Stimulated activated CD4-positive, alpha-beta T cell treated with anti-CD3 and anti-CD28 coated beads, Interleukin-12 subunit alpha, Interleukin-12 subunit beta, amount 100 ng/mL, for 4 hours (primary cell): ENCODE results near the gene CRACDL.

Experiments
- DNase-seq: peaks from one replicate; pipeline ENCODE4 v3.0.0-alpha.2; 2020

CRACDL gene

DNA sequence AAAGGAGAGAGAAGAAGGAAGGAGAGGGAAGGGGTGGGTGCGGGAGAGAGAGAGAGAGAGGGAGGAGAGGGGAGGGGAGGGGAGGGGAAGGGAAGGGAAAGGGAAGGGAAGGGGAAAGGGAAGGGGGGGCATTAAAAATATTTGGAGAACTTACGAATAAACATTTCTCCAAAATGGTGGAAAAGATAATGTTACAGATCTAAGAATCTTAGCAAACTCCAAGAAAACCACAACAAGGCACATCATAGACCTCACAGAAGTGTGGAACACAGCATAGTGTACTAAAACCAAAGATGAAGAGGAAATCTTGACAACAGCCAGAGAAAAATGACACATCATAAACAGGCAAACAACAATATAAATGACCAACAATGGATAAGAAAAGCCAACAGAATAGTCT lies 83.1 kb downstream of the CRACDL start:
- no peak for DNase-seq

GRCh38 chr2:98850074-98850473 lies 86.0 kb downstream of the CRACDL start:
- DNase-seq: no peak

DNA sequence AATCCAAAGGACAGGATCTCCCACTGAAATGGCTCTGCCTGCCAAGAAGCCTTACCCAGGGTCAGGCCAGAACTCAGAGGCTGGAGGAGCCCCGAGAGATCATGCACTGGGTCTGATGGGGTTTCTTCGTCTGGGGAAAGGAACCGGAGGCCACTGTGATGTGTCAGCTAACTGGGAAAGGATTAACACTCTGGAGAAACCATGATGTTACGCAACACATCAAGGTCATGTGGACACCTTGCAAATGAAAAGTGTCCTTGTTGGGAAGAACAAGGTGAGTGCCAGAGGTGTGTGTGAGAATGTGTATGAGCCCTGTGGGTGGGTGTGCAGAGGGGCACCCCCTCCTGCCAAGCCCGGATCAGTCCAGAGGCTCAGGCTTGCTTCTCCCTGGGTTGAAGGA lies 86.9 kb downstream of the CRACDL start:
- no peak for DNase-seq

DNA sequence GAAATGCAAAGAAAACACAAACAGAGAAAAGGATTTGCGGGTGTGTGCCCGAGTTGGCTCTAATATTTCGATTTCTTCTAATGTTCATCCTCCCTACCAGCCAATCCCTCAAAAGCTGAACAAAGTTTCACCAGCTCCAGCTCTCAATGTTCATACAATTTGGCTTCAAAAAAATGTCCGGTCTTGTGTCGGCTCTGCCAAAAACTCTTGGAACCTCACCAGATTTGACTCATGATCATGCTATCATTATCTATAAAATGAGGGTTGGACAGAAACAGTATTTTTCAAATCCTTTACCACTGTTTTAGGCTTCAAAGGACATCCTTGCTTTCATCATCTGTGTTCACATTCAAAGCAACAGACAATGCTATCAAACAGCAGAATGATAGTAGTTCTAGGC lies 88.2 kb downstream of the CRACDL start:
- DNase-seq: no peak

DNA sequence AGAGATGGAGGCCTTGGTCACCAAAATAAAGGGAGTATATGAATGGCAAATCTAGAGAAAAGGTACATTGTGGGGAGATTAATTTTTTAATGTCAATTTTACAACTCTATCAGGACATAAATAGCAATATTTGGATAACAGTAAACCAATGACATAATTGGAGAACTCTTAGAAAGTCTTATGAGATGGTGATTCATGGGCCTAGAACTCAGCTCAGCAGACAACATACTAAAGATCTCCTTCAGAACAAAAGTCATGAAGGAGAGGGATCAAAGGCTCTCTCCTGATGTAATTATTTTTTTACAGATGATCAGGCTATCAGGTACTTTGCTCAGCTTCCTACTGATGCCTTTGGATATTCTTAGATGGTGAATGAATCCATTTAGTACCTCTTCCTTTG lies 90.0 kb downstream of the CRACDL start:
- DNase-seq: no peak

GRCh38 chr2:98842136-98842535 lies 93.9 kb downstream of the CRACDL start:
- no peak for DNase-seq

GRCh38 chr2:98839292-98839691 lies 96.7 kb downstream of the CRACDL start:
- no peak for DNase-seq

GRCh38 chr2:98835831-98836385 lies 100.1 kb downstream of the CRACDL start:
- no peak for DNase-seq

DNA sequence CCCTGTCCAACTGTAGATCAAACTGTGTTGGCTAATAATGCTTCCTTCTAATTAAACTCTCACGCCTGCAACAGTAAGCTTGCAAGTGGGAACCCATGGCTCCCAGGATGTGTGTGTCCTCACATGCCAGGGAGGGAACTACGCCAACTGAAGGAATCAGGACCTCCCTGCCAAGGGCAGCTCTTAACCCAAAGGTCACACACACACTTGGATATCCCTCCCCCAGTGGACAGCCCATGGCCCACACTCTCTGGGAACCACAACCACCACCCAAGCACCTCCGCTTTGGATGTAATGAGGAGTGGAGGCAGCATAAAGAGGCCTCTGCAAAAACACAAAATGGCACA lies 102.1 kb downstream of the CRACDL start:
- no peak for DNase-seq

DNA sequence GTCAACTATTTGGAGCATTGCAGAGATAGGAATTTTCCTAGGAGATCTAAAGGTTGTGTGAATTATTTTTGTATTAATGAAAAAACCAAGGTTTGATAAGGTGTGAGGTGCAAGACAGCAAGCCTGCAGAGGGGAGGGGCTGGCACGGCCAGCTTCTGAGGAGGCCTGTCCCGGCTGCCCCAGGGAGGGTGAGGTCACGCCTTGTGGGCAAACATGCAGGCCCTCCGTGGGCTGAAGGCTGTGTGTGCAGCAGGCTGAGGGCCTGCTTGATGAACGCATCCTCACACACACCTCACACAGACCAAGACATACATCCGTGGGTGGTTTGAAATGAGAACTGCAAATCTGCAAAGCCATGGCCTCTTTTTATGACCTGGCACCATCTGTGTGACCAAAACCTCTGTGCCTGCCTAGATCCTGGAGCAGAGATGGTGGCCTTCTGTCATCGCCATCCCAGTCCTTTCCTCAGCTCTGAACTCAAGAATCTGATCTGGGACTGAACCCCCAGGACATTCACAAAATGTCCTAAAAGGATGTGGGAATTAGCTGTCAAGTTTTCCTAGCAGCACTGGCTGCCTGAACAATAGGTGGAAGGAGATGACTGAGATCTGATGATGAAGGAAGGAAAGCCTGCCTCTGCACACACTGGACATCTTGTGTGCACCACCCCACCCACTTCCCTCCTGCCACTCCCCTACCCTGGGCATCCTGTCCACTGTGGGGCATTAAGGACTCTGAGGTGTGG lies 102.7 kb downstream of the CRACDL start:
- DNase-seq: no peak

DNA sequence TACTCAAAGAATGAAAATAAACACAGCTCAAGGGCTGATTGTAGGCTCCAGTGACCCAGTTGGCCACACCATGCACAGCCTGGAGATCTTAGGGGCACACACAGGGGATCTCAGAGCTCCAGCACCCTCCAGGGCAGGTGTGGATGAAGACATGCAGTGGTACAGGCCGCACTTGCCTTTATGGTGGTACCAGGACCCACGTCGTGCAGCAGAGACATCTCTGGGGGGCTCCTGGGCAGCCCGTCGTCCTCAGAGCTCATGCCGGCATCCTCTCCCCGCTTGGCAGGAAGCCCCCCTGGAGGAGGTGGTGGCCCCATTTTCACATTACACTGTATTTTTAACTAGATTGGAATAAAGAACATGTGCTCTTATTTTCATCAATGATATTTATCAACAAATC lies 103.9 kb downstream of the CRACDL start:
- no peak for DNase-seq

- no peak for DNase-seq
Observed at GRCh38 chr2:98830571-98831145, 105.4 kb downstream of the CRACDL start.

GRCh38 chr2:98829581-98830270 lies 106.3 kb downstream of the CRACDL start:
- no peak for DNase-seq

DNA sequence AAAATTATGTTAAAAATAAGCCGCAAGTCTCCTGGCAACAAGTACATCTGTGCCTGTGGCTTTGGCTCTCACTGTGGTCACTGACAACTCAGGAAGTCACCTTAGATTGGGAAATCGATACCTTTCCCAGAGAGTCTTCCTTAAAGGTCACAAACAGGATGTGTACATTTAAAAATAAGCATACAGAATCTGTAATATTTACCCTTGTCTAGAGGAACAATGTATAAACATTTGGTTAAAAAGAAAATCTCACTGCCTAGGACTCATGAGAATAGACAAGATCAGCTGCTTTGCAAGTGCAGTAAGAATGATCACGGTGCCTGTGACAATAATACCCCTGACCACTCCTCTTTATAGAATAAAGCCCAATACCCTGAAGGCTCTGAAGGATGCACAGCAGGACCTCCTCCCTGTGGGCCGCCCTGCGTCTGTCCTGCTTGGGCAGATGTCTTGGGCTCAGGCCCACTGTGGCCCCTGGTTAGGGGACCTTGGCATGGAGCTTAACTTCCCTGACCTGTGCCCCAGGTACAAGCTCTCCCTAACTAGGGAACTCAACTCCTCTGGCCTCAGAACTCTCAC lies 107.1 kb downstream of the CRACDL start:
- DNase-seq: no peak

DNA sequence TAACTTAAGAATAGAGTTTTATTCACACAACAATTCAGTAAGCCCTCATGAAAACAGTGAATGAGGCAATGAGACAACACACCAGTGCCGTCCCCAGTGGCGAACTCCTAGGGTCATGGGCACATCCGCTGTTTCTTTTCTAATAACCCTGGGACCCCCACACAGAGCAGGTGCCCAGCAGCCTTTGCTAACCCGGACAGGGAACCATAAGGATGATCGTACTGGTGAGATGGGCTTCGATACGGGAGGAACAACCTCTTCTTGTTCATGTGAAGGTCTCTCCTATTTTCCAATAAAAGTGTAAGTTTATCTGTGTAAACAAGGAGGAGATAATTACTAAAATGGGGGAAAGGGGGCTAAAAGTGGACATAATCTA lies 107.7 kb downstream of the CRACDL start:
- no peak for DNase-seq

DNA sequence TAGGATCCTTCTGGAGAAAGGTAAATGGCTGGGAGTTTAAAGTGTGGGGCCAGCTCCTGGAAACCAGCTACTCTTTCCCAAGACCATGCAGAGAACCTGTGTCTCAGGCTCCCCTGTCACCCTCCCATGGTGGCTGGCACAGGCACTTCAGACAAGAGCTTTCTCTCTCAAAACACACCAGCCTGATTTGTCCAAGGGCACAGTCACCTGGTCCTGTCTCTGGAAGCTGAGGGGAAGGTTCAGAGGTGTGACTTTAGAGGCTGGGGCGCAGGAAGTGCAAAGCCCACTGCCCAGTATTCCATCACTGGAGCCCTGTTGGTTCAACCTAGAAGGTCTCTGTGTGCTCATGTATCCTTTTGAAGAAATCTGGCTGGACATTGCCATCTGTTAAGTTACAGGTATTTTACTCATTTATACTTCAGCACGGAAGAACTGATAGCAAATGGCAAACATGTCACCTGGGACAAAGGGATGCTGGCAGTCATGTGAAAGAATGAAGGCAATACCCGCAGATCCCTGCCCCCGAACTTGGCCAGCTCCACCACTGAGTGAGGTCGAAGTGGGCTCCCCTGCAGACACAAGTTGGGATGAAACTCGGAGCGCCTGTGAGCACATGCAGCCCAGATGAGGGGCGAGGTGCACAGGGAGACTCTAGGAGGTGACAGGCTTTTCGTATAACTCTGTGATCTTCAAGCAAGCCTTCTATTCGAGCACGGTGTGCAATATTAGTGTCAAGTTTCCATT lies 108.2 kb downstream of the CRACDL start:
- no peak for DNase-seq

DNA sequence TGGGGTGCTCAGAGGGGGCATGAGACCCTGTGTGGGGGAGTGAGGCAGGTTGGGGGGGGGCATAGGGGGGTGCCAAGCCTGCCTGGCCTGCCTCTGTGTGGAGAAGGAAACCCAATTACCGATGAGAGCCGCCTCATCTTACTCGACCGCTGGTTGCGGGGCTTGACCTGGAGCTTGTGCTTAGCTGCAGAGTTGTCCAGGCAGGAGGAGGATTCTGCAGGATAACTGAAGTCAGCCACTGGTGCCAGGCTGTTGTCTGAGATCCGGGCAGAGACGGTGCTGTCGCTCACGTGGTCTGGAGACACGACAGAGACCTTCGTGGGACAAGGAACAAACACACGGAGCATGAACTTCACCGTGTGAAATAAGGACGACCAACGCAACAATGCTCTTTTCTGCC lies 109.2 kb downstream of the CRACDL start:
- DNase-seq: no peak

- no peak for DNase-seq
Observed at GRCh38 chr2:98825858-98826257, 110.2 kb downstream of the CRACDL start.

- DNase-seq: no peak
Observed at GRCh38 chr2:98825404-98825803, 110.6 kb downstream of the CRACDL start.

DNA sequence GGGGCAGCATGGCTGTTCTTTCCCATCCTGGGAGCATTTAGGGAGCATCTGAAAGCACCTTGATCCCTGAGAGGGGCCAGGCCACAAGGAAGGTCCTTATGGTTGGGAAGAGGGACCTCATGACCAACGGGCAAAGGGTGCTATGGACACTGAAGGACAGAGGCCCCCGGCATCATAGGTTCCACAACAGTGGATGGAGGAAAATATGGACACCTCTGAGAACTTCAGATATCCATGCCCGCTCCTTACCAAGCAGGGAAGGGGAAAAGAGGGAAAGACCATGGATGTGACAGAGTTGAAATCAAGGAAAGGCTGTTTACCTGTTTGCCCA lies 111.0 kb downstream of the CRACDL start:
- DNase-seq: no peak

GRCh38 chr2:98824256-98825019 lies 111.6 kb downstream of the CRACDL start:
- DNase-seq: no peak
